ENCODE results near the gene RGL2.

Gene RGL2

DNA sequence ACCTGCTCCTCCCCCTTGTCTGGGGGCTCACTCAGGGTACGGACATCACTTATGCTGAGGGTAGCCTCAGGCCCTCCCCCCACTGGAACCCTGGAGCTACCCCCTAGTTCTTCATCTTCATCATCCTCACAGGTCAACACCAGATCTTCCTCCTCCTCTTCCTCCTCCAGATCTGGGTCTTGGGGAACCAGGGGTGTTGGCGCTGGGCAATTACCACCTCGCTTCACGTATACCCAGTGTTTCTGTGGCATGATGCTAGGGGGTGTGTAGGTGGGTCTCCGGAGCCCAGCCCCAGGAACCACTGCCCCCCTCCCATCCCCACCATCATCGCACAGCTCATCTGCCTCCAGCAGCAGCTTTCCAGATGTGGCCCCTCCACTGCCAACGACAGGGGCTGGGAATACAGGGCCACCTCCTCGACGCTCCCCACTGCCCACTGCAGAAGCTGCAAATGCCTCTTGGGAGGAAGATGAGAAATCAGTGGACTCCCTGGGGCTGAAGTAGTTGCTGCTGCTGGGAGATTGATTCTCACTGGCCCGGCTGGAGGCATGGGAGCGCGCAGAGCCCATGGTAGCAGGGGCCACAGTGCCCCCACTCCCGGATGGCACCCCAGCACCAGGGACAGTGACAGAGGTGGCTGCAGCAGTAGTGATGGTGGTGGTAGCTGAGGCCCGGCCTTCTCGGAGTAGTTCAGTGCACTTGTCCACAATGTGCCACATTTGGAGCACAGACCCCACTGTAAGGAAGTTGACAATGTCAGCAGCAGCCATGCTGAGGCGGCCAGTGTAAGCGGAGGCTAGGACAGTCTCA is 17.3 kb upstream of the RGL2 start:
- DNase-seq: no peak

GRCh38 chr6:33314943-33315792 is 16.4 kb upstream of the RGL2 start:
- DNase-seq: no peak

- peak; percentile 65 for DNase-seq
Observed at GRCh38 chr6:33314515-33314942, 15.8 kb upstream of the RGL2 start.

DNA sequence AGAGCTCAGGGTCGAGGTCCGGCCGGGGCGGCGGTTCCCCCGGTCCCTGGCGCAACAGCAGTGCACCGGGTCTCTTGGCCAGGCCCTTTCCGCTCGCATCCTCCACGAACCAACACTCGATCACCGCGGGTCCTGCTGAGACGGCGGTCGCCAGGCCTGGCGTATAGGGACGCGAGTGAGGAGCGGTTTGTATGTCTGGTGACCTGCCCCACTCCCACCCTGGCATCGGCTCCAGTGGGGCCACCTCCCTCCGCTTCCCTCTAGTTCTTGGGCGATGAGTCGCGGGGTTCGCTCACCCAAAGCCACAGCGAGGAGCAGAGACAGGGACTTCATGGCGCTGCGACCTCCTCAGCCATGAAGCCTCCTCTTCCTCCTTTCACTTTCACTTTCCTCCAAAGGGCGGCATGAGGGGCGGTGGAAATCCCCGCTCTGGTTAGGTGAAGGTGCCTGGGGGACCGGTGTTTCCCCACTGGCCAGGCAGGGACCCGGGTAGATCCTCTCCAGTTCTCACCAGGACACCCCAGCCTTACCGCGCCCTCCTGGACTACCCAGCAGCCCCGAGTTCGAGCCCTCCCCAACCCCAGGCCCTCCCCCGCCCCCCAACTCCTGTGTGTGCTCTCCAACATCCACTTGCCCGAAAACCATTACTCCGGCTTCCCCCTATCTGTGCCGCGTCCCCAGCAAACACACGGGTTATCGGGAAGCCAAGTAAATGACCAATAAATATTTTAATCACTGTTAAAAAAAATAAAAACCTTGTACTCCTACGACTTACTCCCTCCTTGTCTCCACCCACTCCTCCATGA is 15.2 kb upstream of the RGL2 start, which contains the start of gene TAPBP:
TAPBP (minus strand) TSS at position 370 of the 806 bp plus-strand sequence; CDS start at position 333, 37 bp downstream.
- DNase-seq: peak; percentile 51

- DNase-seq: no peak
Observed at GRCh38 chr6:33313105-33313708, 14.5 kb upstream of the RGL2 start.

DNA sequence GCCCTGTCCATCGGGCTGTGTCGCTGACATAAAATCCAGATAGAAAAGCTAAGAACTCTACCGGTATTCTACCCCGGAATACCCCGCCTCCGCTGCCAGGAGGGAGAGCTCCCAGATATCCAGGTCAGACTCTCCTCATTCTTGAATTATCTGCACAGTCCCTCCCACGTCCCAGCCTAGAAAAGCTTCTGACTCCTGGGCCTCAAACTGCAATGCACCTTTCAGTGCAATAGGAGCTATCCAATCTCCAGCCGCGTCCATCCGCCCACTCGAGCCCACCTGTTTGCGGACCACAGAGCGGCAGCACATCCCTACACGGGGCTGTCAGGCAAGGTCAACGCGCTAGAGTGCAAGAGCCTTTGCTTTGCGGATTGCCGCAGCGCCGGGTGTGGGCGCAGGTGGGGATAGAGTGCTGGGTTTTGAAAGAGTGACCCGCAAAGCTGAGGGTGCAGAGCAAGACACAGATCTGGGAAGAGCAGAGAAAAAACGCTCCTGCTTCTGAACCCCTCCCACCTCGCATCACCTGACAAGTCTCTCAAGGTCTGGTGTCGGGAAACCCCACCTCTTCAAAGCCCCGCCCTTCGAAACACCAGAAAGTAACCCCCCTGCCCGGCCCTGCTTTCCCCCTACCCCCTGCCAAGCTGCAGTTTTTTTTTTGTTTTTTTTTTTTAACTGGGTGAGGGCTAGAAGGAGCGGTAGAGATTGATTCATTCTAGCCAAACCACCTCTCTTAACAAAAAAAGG is 13.8 kb upstream of the RGL2 start:
- DNase-seq: peak; percentile 63

DNA sequence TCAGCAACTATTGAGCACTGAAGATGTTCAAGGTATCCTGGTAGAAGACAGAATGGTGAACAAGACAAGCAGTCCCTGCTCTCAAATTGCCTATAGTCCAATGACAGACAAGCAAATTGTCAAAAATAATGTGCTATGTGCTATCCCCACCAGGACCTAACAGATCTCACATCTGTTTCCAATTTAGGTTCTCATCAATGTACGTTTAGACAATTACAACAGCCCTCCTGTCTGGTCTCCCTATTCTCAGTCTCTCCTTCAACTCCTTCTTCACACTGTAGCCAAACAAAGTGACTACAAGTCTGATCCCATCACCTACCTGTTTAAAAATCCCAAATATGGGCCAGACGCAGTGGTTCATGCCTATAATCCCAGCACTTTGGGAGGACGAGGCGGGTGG is 7.6 kb upstream of the RGL2 start:
- no peak for DNase-seq

DNA sequence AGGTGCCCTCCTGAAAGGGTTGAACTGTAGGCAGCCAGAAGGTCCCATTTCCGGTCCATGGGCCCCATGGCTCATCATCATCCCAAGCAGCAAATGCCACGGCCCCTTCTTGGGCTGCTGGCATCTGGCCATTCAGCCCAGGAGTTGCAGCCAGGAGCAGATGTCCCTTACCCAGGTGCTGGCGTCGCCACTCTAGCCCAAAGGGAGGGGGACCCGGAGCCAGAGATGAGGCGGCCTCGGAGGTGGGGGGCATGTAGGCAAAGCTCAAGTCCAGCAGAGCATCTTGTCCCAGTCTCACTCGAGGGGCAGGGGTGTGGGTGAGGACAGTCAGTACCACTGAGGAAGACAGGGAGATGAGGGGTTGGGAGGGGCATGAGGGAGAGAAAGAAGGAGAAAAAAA is 6.3 kb upstream of the RGL2 start:
- DNase-seq: no peak

- no peak for DNase-seq
Observed at GRCh38 chr6:33304216-33304615, 5.5 kb upstream of the RGL2 start.

DNA sequence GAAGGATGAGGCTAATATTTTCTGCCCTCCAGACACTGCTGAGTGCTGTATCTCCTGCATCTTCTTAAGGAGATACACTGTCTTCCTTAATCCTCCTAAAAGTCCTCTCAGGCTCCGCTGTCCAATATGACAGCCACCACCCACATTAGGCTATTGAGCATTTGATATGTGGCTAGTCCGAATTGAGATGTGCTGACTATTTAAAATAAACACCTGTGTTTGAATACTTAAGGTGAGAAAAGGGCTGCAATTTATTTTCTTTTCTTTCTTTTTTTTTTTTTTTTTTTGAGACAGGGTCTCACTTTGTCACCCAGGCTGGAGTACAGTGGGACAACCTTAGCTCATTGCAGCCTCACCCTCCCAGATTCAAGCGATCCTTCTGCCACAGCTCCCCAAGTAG is 3.1 kb upstream of the RGL2 start:
- no peak for DNase-seq

GRCh38 chr6:33299237-33299944 is 649 bp upstream of the RGL2 start:
- DNase-seq: peak; percentile 71

- no peak for DNase-seq
Observed at GRCh38 chr6:33297956-33298772, 578 bp downstream of the RGL2 start.

- no peak for DNase-seq
Observed at GRCh38 chr6:33297406-33297955, 1.3 kb downstream of the RGL2 start.

DNA sequence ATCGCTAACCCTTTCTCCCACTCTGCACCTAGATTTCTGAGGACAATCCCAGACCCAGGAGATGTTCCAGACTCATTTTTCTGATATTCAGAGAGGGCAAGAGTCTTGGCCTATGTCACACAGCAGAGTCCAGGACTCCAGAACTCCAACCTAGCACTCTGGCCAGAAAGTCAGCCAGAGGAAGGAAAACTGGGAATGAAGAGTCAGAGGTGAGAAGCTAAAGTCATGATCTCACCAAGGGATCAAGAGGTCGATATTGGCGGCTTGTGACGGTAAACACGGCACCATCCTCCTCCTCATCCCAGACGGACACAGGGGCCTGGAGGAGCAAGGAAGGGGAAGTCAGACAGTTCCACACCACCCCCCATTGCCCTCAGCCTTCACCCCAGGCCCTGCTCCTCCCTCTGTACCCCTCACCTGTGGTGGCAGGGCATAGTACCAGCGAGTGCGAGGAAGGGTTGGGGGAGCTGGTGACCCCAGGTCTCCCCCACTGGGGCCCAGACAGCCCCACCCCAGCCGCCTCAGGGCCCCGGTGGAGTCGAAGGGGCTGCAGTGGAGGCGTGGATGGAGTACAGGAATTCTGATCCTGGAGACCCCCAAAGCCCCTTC is 1.8 kb downstream of the RGL2 start:
- no peak for DNase-seq

DNA sequence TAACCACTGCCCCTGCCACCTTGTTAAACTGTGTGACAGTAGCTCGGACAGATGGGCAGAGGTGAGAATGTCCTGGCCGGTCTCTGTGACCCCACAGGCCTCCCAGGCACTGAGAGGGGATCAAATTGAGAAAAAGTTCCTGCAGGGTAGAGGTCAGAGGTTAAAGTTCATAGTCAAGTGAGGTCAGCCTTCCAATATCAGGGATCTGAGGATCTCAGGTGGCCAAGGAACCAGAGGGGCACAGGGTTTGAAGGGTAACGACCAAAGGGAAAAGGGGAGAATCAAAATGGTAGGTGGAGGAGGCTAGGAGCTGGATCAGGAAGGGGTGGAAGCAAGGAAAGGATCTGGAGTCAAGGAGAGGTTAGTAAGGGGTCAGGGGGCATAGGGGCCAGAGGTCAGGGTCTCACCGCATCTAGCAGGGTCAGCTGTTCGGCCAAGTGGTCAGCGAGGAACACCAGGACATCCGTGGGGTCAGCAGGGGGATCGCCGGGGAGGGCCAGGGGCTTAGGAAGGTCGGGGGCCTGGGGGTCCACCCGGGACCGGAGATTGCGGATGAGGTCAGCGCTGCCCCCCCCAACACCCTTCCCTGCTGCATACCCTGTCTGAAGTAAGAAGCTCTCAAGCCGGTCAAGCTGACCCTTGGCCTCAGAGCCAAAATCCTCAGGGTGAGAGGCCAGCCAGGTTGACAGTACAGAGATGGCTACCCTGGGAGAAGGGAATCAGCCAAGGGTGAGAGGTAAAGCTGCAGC is 2.9 kb downstream of the RGL2 start:
- no peak for DNase-seq

- DNase-seq: no peak
Observed at GRCh38 chr6:33294086-33294823, 4.5 kb downstream of the RGL2 start.

DNA sequence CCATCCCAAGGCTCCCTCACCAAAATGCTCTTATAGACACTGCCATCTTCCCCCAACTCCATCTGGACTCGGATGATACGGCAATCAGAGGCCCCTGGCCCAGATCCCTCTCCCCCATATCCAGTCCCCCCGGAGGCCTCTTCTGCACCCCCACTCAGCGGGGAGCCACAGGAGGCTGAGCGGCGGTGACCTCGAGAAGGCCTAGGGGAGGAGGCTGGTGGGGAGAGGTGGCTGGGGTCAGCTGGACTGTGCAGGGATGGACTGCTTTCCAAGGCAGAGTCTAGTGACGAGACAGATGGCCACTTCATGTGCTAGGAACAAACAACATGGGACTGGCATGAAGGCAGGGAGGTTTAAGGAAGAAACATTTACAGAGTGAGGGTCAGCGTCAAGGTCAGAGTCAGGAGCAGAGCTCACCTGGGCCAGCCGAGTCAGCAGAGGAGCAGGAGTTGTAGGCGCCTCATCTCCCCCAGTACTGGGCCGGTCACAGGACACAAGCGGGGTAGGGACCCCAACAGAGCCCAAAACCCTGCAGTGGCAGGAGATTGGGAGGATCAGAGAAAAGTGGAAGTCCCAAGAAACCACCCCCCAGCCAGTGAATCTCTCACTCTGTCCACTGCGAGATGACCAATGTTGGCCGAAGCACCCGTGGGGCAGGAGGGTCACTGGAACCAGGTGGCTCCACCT is 5.6 kb downstream of the RGL2 start:
- no peak for DNase-seq

Measured in NCI-H2029 treated with DMSO at 0.1 percent for 48 hours (cell line).